Lower lobe of right lung (tissue), 2 donors: ENCODE measurements around the gene ETFBKMT. TPM values are rescaled to one million over a fixed set of nuclear protein-coding genes. Genes with fewer than 3 reads are reported as not detected.

Experiments used
- ATAC-seq, 2 donors: fragments of 200-7000 bp; cut with Tn5 transposase; one replicate each; pipeline ENCODE4 v1.9.1; 2020 to 2022; ENCODE audit warnings: mild to moderate bottlenecking in 2 of 2, moderate library complexity in 2 of 2
- DNase-seq: peaks from one replicate; pipeline ENCODE4 v3.0.0-alpha.2; 2020
- H3K27ac ChIP-seq: fragments of 200-600 bp; one replicate; pipeline ENCODE4 v1.8.0; 2022
- H3K27me3 ChIP-seq: fragments of 200-600 bp; one replicate; pipeline ENCODE4 v1.8.0; 2022; ENCODE audit warnings: low read depth
- H3K36me3 ChIP-seq: fragments of 200-600 bp; one replicate; pipeline ENCODE4 v1.8.0; 2022; ENCODE audit warnings: mild to moderate bottlenecking
- H3K4me1 ChIP-seq: fragments of 200-600 bp; one replicate; pipeline ENCODE4 v1.8.0; 2022
- H3K4me3 ChIP-seq: fragments of 200-600 bp; one replicate; pipeline ENCODE4 v1.8.0; 2022; ENCODE audit warnings: mild to moderate bottlenecking
- H3K9me3 ChIP-seq: fragments of 200-600 bp; one replicate; pipeline ENCODE4 v1.8.0; 2022
- intact Hi-C: fragments of 100-400 bp; cut with DNase I; formaldehyde crosslinking; loops from one replicate; pipeline ENCODE4 v1.11.0; 2022
- long read RNA-seq: library from polyadenylated mRNA; unstranded; transcript quantifications from one replicate; pipeline ENCODE4 v2.0.0, GENCODE V29; 2021
- total RNA-seq: library from RNA; stranded (reverse); fragmentation: NEBNext Ultra II Directional; extraction: Animal tissue kit (Norgen Biotek cat#: 25700); gene quantifications from one replicate; pipeline ENCODE4 v1.2.1, GENCODE V29; 2021
- TF ChIP-seq, protein P1 (sequence below): fragments of 200-600 bp; IDR thresholded peaks from one replicate; pipeline ENCODE4 v1.8.0; 2022; ENCODE audit warnings: antibody characterized with exemption, mild to moderate bottlenecking
- donor health status: DM: no; HTN: yes; CAD: no; lungs with severe emphysema.

Gene ETFBKMT, protein sequence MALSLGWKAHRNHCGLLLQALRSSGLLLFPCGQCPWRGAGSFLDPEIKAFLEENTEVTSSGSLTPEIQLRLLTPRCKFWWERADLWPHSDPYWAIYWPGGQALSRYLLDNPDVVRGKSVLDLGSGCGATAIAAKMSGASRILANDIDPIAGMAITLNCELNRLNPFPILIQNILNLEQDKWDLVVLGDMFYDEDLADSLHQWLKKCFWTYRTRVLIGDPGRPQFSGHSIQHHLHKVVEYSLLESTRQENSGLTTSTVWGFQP
- 4.0 TPM for total RNA-seq
- long read RNA-seq, full-length matches to known transcripts, result 2 of 4 reads
- long read RNA-seq, partial matches to known transcripts, result 0 of 4 reads
- long read RNA-seq, other reads (novel, unspliced or antisense), result 2 of 4 reads

- no peaks in the 10 kb centered on the region for H3K27me3 ChIP-seq
- ATAC-seq, result peak; percentile 97
- H3K4me3 ChIP-seq, result peak within 1 kb of the TSS; percentile 71
- H3K4me1 ChIP-seq, result peaks cover 10% of the 10 kb centered on the region
- H3K27ac ChIP-seq, result peak within 1 kb of the TSS; percentile 94
- peak; percentile 91 for DNase-seq
- H3K9me3 ChIP-seq, result no peaks in the 10 kb centered on the region
- intact Hi-C loops, result no loop called here
- TF ChIP-seq, protein P1, sequence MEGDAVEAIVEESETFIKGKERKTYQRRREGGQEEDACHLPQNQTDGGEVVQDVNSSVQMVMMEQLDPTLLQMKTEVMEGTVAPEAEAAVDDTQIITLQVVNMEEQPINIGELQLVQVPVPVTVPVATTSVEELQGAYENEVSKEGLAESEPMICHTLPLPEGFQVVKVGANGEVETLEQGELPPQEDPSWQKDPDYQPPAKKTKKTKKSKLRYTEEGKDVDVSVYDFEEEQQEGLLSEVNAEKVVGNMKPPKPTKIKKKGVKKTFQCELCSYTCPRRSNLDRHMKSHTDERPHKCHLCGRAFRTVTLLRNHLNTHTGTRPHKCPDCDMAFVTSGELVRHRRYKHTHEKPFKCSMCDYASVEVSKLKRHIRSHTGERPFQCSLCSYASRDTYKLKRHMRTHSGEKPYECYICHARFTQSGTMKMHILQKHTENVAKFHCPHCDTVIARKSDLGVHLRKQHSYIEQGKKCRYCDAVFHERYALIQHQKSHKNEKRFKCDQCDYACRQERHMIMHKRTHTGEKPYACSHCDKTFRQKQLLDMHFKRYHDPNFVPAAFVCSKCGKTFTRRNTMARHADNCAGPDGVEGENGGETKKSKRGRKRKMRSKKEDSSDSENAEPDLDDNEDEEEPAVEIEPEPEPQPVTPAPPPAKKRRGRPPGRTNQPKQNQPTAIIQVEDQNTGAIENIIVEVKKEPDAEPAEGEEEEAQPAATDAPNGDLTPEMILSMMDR, result peak; percentile 55
- no peaks in the 10 kb centered on the region for H3K36me3 ChIP-seq
These were observed at the start of gene ETFBKMT for GRCh38 chr12:31659087-31659942. Gene ETFBKMT, plus strand, starts transcription at chr12:31659688. Its CDS starts 2,266 bp downstream, at chr12:31661954.

DNA sequence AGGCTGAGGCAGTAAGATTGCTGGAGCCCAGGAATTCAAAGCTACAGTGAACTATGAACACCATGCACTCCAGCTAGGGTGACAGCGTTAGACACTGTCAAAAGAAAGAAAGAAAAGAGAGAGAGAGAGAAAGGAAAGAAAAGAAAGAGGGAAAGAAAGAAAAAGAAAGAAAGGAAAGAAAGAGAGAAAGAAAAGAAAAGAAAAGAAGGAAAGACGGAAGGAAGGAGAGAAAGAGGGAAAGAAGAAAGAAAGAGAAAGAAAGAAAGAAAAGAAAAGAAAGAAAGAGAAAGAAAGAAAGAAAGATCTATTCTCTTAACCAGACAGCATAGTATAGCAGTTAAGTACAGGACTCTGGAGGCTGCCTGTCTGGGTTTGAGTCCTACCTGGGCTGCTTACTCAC is 46.7 kb upstream of the ETFBKMT start:
- Histone ChIP-seq H3K4me3 (no peak overlapping the region), H3K4me1 (no peaks in the 10 kb centered on the region), H3K36me3 (no peaks in the 10 kb centered on the region), H3K9me3 (peaks cover 11% of the 10 kb centered on the region), H3K27ac (no peak overlapping the region), H3K27me3 (no peaks in the 10 kb centered on the region)
- ATAC-seq (no peak), DNase-seq (no peak)
- TF ChIP-seq, protein P1, result no peak
- intact Hi-C loops, result no loop called here

DNA sequence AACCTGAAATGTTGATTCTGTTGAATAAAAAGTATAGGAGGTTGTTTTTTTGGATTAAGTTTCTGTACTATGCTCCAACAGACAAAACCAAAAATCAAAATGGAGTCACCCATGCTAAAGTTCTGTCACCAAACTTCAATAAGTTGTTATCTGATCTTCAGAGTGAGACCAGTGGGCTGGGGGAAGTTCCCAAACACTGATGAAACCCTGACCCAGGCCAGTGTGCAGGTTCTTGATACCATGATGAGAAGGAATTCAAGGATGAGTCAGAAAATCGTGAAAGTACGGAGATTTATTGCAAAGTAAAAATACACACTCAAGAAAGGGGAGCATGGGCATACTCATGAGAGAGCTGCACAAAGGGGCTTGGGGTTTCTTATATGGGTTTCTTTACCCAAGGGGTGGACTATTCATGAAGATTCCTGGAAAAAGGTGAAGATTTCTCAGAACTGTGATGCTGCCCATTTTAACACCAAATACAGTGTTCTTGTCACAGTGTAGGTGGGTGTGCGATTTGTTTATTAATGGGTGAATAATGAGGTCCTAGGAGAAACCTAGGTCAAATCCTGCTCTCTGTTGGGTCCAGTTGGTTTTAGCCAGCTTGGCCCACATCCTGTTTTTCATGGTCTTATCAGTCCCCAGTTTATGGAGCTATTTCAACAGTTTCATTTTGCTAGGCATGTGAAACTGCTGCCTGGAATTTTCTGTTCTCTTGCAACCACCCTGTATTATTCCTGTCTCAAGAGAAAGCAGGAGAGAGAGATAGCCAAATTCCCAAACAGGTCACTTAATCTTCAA is 41.1 kb upstream of the ETFBKMT start:
- H3K36me3 ChIP-seq, result no peaks in the 10 kb centered on the region
- no peak for ATAC-seq

GRCh38 chr12:31620311-31620710 is 39.2 kb upstream of the ETFBKMT start:
- Histone ChIP-seq H3K9me3 (no peaks in the 10 kb centered on the region), H3K4me3 (no peak overlapping the region), H3K27me3 (no peaks in the 10 kb centered on the region), H3K4me1 (no peaks in the 10 kb centered on the region), H3K27ac (no peak overlapping the region), H3K36me3 (no peaks in the 10 kb centered on the region)
- ATAC-seq (no peak), DNase-seq (no peak)
- TF ChIP-seq, protein P1, result no peak
- intact Hi-C loops, result no loop called here

More for the DNA sequence above, 41.1 kb upstream of the ETFBKMT start:
- no peak for DNase-seq
- intact Hi-C loops, result no loop called here
- no peak overlapping the region for H3K27ac ChIP-seq
- TF ChIP-seq, protein P1, result no peak
- H3K4me1 ChIP-seq, result no peaks in the 10 kb centered on the region
- no peak overlapping the region for H3K4me3 ChIP-seq
- no peaks in the 10 kb centered on the region for H3K27me3 ChIP-seq
- H3K9me3 ChIP-seq, result no peaks in the 10 kb centered on the region

DNA sequence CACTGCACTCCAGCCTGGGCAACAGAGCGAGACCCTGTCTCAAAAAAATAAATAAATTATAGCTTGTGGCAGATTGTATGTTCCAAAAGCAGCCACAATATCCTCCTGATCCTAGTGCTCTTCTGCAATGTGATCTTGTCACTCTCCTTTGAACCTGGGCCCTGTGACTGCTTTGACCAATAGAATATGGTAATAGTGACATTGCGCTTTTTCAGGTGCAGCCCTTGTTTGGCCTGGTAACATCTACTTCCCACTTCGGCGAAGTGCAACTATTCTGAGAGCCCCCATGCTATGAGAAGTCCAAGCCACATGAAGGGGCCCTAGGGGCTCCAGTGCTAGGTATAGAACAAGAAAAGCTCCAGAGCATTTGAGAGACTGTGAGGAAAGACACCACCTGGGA is 37.5 kb upstream of the ETFBKMT start:
- Histone ChIP-seq H3K4me1 (no peaks in the 10 kb centered on the region), H3K27ac (no peak overlapping the region), H3K36me3 (no peaks in the 10 kb centered on the region), H3K27me3 (no peaks in the 10 kb centered on the region), H3K9me3 (no peaks in the 10 kb centered on the region), H3K4me3 (no peak overlapping the region)
- DNase-seq (no peak), ATAC-seq (no peak)
- TF ChIP-seq, protein P1, result no peak
- intact Hi-C loops, result no loop called here
